ENCODE measurements around the gene B2M. TPM values are rescaled to one million over a fixed set of nuclear protein-coding genes. Genes with fewer than 3 reads are reported as not detected.

Gene B2M
- total and polyA plus RNA-seq, 2 of the 8 experiments (the other 6 are each of a cell fraction or from before 2014, with no cell fraction given): 78.9 to 907 TPM

GRCh38 chr15:44719293-44719999 lies 8.1 kb downstream of the B2M start:
- WGBS, 2 experiments (ENCODE audit: extremely low coverage in 1 of 2, insufficient coverage in 1 of 2, insufficient read length in 1 of 2, insufficient replicate concordance in 2 of 2, low coverage in 1 of 2, low lambda C conversion rate in 2 of 2, missing lambda C conversion rate in 1 of 2): 93% methylated on average over 4 of the region's 4 CpGs; no CpG with 5 or more reads in 1 of the 2 experiments
- H3K14ac ChIP-seq (ENCODE audit: insufficient read length): no peak overlapping the region
- H3K36me3 ChIP-seq (ENCODE audit: control insufficient read depth in 2 of 4, insufficient read depth in 4 of 4, low read length in 3 of 4): peaks cover 2 to 25% (median 18%) of the 10 kb centered on the region in 4 experiments; a peak in 6 of 8 replicates
- H3K56ac ChIP-seq (replicated peaks; ENCODE audit: insufficient read length, low read depth, low read length): no peak overlapping the region
- H4K91ac ChIP-seq (replicated peaks; ENCODE audit: insufficient read length, low read length): no peak overlapping the region
- no peak overlapping the region for H2AFZ ChIP-seq (ENCODE audit: low read length)
- H2AK5ac ChIP-seq (ENCODE audit: low read depth, low read length): no peak overlapping the region
- no peak overlapping the region for H2BK15ac ChIP-seq (ENCODE audit: low read length)
- no peaks in the 10 kb centered on the region for H3K27me3 ChIP-seq (replicated peaks in 1 of 4; ENCODE audit: control insufficient read depth in 3 of 4, extremely low read depth in 1 of 4, insufficient read depth in 3 of 4, low read length in 3 of 4)
- no peaks in the 10 kb centered on the region for H3K79me2 ChIP-seq (ENCODE audit: control insufficient read depth in 1 of 2, insufficient read depth in 2 of 2, low read length in 2 of 2)
- H4K8ac ChIP-seq (ENCODE audit: extremely low read depth, insufficient read depth, low read length): no peak overlapping the region
- no peak overlapping the region for H2BK20ac ChIP-seq (ENCODE audit: low read length)
- H3K4ac ChIP-seq (replicated peaks; ENCODE audit: insufficient read length, low read depth, low read length): no peak overlapping the region
- DNase-seq (ENCODE audit: low read depth in 1 of 2, low spot score in 2 of 2) (no peak), FAIRE-seq (no peak)
- no peaks in the 10 kb centered on the region for H3K9me3 ChIP-seq (ENCODE audit: insufficient read depth in 2 of 2, low read depth in 1 of 2, low read length in 1 of 2)
- no peak overlapping the region for H2BK12ac ChIP-seq (ENCODE audit: low read depth, low read length)
- ChIA-PET POLR2A (ENCODE audit: partially characterized antibody) (interaction anchor here (0.6 to 0.7 kb wide), 2 partner anchors 10 to 304 kb away, joined by 3 read pairs; partner anchors contain the start of gene SORD), CTCF (ENCODE audit: partially characterized antibody) (interaction anchor here (1.4 kb wide), 1 partner anchor 19 kb away, joined by 3 read pairs; no protein-coding TSS in a partner anchor)
- H3K18ac ChIP-seq (ENCODE audit: extremely low read depth, low read length): no peak overlapping the region
- H4K5ac ChIP-seq (ENCODE audit: insufficient read length, low read depth, low read length): no peak overlapping the region
- no peaks in the 10 kb centered on the region; a peak in 1 of 7 replicates for H3K4me1 ChIP-seq (replicated peaks in 1 of 4; ENCODE audit: control insufficient read depth in 3 of 4, insufficient read depth in 4 of 4, low read length in 3 of 4)
- H3K79me1 ChIP-seq (ENCODE audit: low read depth, low read length): no peaks in the 10 kb centered on the region
- H4K20me1 ChIP-seq (replicated peaks in 1 of 2; ENCODE audit: control insufficient read depth in 1 of 2, insufficient read depth in 2 of 2, low read length in 2 of 2): no peaks in the 10 kb centered on the region
- no peak overlapping the region for H3K27ac ChIP-seq (ENCODE audit: low read depth, low read length)
- no peak overlapping the region; the same call in 1 of the 2 replicates for H2BK5ac ChIP-seq (ENCODE audit: low read depth, low read length)
- no peak overlapping the region for H3K4me3 ChIP-seq (ENCODE audit: extremely low read depth in 1 of 4, insufficient read depth in 2 of 4, low read depth in 3 of 4, low read length in 4 of 4)
- no peak overlapping the region for H2BK120ac ChIP-seq (replicated peaks; ENCODE audit: low read depth, low read length)
- H3K9ac ChIP-seq (replicated peaks in 1 of 4; ENCODE audit: extremely low read depth in 1 of 4, low read depth in 3 of 4, low read length in 3 of 4): no peak overlapping the region
- H3K23me2 ChIP-seq (ENCODE audit: low read depth, low read length): no peaks in the 10 kb centered on the region
- TF ChIP-seq JUN (IDR thresholded peaks at IDR 0.05; ENCODE audit: low read depth, low read length) (no peak), SUZ12 (IDR thresholded peaks at IDR 0.05; ENCODE audit: low read length) (no peak), TAF7 (optimal IDR thresholded peaks at IDR 0.05; ENCODE audit: borderline replicate concordance, low read depth, low read length) (no peak), SP1 (IDR thresholded peaks at IDR 0.05; ENCODE audit: low read depth, low read length) (no peak), POU5F1 (IDR thresholded peaks at IDR 0.05; ENCODE audit: low read depth, low read length) (no peak), SIN3A (conservative IDR thresholded peaks at IDR 0.05 in 1 of 2, IDR thresholded peaks at IDR 0.05 in 1 of 2; ENCODE audit: low read depth in 1 of 2, low read length in 2 of 2) (no peak), SIRT6 (IDR thresholded peaks at IDR 0.05; ENCODE audit: low read length) (no peak), PHF8 (conservative IDR thresholded peaks at IDR 0.05; ENCODE audit: low read depth, low read length) (no peak), SRF (IDR thresholded peaks at IDR 0.05; ENCODE audit: low read depth, low read length) (no peak), RXRA (IDR thresholded peaks at IDR 0.05; ENCODE audit: insufficient read depth, low read depth, low read length) (no peak)
- H3K23ac ChIP-seq (ENCODE audit: insufficient read length): no peak overlapping the region
- no peak overlapping the region for H3K4me2 ChIP-seq (ENCODE audit: insufficient read depth in 1 of 2, low read depth in 2 of 2, low read length in 2 of 2)

All from H1 (cell line).